ENCODE results near the gene CFAP77. TPM values are rescaled to one million over a fixed set of nuclear protein-coding genes. Genes with fewer than 3 reads are reported as not detected.

The CFAP77 gene
- total and polyA plus RNA-seq, 10 of the 15 experiments (the other 5 are each of a cell fraction or from before 2014, with no cell fraction given), result 0.33 TPM; not detected in 9

GRCh38 chr9:132502480-132502879 is 92.5 kb downstream of the CFAP77 start:
- no peak for ATAC-seq

More at GRCh38 chr9:132502480-132502879, 92.5 kb downstream of the CFAP77 start:
- Histone ChIP-seq H3K4me1 (ENCODE audit: control insufficient read depth, insufficient read depth, low read length) (no peaks in the 10 kb centered on the region), H4K20me1 (ENCODE audit: control insufficient read depth, insufficient read depth) (no peaks in the 10 kb centered on the region; the same call in 1 of the 2 replicates), H2AFZ (ENCODE audit: control insufficient read depth, low read depth, low read length) (no peak overlapping the region), H3K4me3 (no peak overlapping the region), H3K9me3 (replicated peaks; ENCODE audit: control insufficient read depth, insufficient read depth, low read length) (no peaks in the 10 kb centered on the region), H3K27me3 (replicated peaks in 1 of 2; ENCODE audit: control insufficient read depth in 2 of 2, insufficient read depth in 2 of 2, low read length in 1 of 2) (peaks cover 0 to 3% of the 10 kb centered on the region in 2 experiments; a peak in 2 of 4 replicates), H3K4me2 (ENCODE audit: control insufficient read depth, insufficient read depth) (no peak overlapping the region), H3K36me3 (ENCODE audit: control insufficient read depth in 2 of 2, insufficient read depth in 2 of 2, low read length in 1 of 2) (no peaks in the 10 kb centered on the region), H3K27ac (ENCODE audit: control insufficient read depth, insufficient read depth) (no peak overlapping the region), H3K9ac (ENCODE audit: control insufficient read depth, insufficient read depth, low read length) (no peak overlapping the region), H3K79me2 (ENCODE audit: control insufficient read depth, insufficient read depth, low read length) (no peaks in the 10 kb centered on the region)
- TF ChIP-seq RBBP5 (conservative IDR thresholded peaks at IDR 0.05) (no peak), ETV6 (conservative IDR thresholded peaks at IDR 0.05 in 1 of 2, IDR thresholded peaks at IDR 0.05 in 1 of 2; ENCODE audit: borderline replicate concordance in 1 of 2, low read depth in 1 of 2) (no peak), ZBED1 (IDR thresholded peaks at IDR 0.05; ENCODE audit: borderline replicate concordance) (no peak), ZBTB11 (CRISPR knock-in tag; IDR thresholded peaks at IDR 0.05) (no peak), MEF2A (IDR thresholded peaks at IDR 0.05; ENCODE audit: insufficient read depth, low read depth, low read length) (no peak), BACH1 (IDR thresholded peaks at IDR 0.05; ENCODE audit: borderline replicate concordance) (no peak), SIX5 (IDR thresholded peaks at IDR 0.05; ENCODE audit: low read depth, low read length, severe bottlenecking) (no peak), TARDBP (IDR thresholded peaks at IDR 0.05; ENCODE audit: borderline replicate concordance) (no peak), EGR1 (IDR thresholded peaks at IDR 0.05; ENCODE audit: borderline replicate concordance in 1 of 2, low read depth in 2 of 2, low read length in 2 of 2) (no peak), E2F8 (IDR thresholded peaks at IDR 0.05; ENCODE audit: low read depth, partially characterized antibody) (no peak)
- ChIA-PET POLR2A (no interaction called here), CTCF (no interaction called here), SMC1A (ENCODE audit: uncharacterized antibody, unreplicated experiment) (no interaction called here), RAD21 (ENCODE audit: unreplicated experiment) (no interaction called here)
- intact Hi-C loops (cut with micrococcal nuclease; ENCODE audit: unreplicated experiment) (loop anchor here (10.0 kb wide), 1 partner anchor 402 kb away; no protein-coding TSS in a partner anchor), in situ Hi-C loops (cut with MboI) (no loop called here)
- WGBS (ENCODE audit: insufficient coverage, insufficient replicate concordance, low lambda C conversion rate, missing lambda C conversion rate), result 57% methylated on average over 12 of the region's 12 CpGs
- FAIRE-seq (no peak), DNase-seq (ENCODE audit: low read depth, low spot score) (no peak)
- no TSS peak for BruUV-seq (replicated peaks)
